ENCODE data around the gene ACTR1B.
"Not testable (repeated sequence)": the region's sequence is repeated elsewhere in the genome, so short reads cannot be mapped to it uniquely, and the experiment has no call there.

ACTR1B gene

DNA sequence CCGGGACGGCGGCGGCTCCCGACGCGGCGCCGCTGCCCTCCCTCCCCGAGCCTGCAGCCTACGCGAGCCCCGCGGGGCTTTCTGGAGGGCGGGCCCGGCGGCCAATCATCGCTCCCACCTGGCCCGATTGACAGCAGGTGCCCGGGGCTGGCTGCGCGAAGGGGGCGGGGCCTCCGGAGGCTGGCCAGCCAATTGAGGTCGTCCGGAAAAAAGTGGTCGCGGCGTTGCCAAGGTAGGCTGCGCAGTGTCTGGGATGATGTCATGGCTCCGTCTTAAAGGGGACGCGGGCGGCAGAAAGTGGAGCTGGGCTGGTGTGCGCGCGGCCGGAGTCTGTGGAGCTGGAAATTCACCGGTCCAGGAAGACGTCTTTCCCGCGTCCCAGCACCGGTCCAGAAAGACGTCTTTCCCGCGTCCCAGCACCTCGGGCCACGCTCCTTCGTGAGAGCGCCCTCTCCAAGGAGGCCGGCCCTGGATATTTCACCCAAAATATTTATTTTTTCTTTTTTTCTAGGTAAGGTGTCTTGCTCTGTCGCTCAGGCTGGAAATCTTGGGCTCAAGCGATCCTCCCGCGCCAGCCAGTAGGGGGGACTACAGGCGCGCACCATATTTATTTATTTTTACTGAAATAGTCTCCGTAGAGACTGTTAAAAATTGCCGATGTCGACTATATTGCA is at the start of gene ACTR1B:
ACTR1B (minus strand) TSS at position 83 of the 674 bp plus-strand sequence. CDS start 154 bp downstream, outside the sequence.
- peak; percentile 97 for DNase-seq

GRCh38 chr2:97712693-97713295 is 49.0 kb upstream of the ACTR1B start:
- no peak for DNase-seq

GRCh38 chr2:97712175-97712574 is 48.3 kb upstream of the ACTR1B start:
- not testable (repeated sequence) for DNase-seq

DNA sequence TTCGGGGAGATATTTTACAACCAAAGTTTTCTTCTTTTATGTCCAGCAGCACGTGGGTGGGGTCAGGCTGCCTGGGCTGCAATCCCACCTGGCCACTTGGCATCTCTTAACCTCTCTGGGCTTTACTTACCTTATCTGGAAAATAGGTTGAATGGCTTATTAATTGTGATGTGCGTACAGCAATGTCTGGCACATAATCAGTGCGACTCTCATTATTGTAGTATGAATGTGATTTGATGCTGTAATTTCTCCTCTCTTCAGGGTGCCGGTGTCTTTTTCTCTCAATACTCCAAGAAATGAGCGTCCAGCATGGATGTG is 47.5 kb upstream of the ACTR1B start:
- no peak for DNase-seq

GRCh38 chr2:97708608-97709007 is 44.8 kb upstream of the ACTR1B start:
- DNase-seq: no peak

DNA sequence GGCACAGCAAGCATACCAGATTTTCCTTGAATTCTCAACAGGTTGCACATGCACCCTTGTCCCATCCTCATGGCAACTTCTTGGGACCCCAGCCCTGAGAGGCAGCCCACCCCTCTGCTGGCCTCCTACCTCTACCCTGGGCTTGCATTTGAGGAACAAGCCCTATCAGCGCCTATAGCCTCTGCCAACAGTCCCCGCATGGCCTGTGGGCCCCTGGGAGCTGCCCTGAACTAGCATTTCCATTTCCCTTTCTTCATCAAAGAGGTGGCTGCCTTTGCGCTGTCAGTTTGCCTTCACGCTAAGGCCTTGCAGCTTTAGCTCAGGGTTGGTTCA is 44.2 kb upstream of the ACTR1B start:
- DNase-seq: no peak

DNA sequence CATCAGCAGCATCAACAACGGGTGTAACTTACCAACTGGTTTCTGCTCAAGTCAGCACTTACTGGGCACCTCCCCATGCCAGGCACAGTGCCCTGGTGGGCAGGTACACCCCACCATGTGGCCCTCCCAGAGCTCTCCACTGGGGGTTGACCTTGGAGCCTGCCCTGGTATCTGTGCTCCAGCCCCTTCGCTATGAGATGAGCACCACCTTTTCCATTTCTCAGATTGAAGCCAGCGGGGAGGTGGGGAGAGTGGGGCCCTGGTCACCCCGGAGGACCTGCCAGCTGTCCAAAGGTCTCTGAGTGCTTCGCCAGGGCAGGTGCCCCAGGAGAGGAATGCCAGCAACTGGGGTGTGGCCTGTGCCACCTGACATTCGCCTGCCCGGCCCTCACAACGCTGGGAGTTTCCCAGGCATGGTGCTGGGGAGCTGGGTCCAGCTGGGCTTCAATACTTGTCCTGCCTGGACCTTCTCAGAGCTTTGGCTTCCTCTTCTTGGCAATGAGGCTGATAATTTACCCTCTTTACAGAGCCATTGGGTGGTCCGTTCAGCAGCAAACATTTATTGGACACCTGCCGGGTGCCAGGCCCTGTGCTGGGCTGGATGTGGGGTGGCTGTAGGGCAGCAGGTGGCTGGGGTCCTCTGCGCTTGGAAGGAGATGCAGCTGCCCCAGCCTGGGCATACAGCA is 43.7 kb upstream of the ACTR1B start:
- DNase-seq: no peak

- no peak for DNase-seq
Measured at GRCh38 chr2:97706708-97707345, 43.0 kb upstream of the ACTR1B start.

- no peak for DNase-seq
Measured at GRCh38 chr2:97706112-97706511, 42.3 kb upstream of the ACTR1B start.

DNA sequence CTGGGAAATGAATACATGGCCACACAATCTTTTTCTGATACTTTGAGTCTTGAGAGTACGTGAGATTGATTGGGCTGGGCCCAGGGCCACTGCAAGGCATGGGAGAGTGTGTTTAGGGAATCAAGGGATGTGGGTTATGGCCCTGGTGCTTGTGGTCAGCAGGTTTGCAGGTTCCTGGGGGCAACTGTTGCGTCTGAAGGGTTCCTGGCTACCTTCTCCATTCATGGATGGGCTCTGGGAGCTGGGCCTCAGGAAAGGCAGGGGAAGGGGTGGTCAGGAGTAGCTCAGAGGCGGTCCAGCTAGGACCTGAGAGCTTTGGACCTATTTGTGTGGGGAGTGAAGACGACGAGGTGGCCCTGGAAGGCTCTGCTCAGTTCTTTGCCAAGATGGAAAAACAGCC is 41.1 kb upstream of the ACTR1B start:
- no peak for DNase-seq

GRCh38 chr2:97703741-97704140 is 39.9 kb upstream of the ACTR1B start:
- no peak for DNase-seq

- DNase-seq: no peak
Measured at GRCh38 chr2:97702731-97703470, 39.1 kb upstream of the ACTR1B start.

DNA sequence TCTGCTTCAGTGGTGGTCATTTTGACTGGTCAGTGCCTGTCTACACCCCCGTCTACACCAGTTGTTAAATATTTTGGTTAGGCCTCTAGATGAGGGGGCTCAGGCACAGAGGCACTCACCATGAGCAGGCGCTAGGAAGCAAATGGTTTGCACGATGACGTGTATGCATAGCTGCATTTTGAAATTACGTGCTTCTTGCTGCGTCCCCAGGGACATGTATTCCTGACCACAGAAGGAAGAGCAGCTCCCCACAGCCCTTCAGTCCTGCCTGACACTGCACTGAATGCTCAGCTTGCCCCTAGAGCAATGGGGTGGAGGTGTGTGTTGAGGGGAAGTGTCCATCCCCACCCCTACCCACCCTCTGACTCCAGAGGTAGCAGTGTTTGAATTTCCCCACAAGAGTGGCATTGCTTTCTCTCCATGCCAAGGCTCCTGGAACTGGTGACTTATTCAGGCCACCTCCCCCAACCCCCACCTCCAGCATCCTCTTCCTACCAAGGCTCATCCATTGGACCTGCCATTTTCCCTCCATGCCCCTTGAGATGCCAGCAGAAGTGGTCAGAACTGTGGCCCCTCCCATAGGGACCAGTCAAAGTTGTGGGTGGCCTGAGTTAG is 38.1 kb upstream of the ACTR1B start:
- no peak for DNase-seq

- no peak for DNase-seq
Measured at GRCh38 chr2:97701186-97701585, 37.3 kb upstream of the ACTR1B start.

DNA sequence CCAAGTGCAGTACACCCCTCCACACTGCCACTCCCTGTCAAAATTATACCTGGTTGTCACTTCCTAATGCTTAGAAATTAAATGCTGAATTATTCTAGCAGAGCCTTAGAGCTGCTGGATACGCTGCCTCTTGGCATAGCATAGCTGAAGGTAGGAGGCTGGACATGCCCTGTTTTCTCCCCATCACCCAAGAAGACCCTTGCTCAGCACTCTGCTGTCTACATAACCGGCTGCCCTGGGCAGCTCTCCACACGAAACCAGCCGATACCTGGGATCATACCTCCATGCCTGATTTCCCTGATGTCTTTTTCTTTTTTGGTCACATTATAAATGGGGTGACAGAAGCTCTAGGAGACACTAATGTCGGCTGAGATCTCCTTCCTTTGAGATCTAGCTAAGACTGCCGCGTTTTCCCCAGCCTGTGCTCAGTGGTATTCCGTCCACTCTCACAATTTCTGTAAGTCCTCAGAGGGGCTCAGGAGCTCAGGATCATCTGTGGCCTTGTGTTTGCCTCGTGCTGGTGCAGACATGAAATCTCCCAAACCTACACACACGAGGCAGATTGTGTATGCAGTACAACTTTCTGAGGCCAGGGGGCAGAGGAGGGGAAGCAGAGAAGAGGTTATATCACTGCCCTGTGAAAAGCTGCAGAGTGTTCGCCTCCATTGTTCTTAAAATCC is 36.1 kb upstream of the ACTR1B start:
- peak; percentile 8 to 30 for DNase-seq

GRCh38 chr2:97698530-97698929 is 34.7 kb upstream of the ACTR1B start:
- DNase-seq: no peak

DNA sequence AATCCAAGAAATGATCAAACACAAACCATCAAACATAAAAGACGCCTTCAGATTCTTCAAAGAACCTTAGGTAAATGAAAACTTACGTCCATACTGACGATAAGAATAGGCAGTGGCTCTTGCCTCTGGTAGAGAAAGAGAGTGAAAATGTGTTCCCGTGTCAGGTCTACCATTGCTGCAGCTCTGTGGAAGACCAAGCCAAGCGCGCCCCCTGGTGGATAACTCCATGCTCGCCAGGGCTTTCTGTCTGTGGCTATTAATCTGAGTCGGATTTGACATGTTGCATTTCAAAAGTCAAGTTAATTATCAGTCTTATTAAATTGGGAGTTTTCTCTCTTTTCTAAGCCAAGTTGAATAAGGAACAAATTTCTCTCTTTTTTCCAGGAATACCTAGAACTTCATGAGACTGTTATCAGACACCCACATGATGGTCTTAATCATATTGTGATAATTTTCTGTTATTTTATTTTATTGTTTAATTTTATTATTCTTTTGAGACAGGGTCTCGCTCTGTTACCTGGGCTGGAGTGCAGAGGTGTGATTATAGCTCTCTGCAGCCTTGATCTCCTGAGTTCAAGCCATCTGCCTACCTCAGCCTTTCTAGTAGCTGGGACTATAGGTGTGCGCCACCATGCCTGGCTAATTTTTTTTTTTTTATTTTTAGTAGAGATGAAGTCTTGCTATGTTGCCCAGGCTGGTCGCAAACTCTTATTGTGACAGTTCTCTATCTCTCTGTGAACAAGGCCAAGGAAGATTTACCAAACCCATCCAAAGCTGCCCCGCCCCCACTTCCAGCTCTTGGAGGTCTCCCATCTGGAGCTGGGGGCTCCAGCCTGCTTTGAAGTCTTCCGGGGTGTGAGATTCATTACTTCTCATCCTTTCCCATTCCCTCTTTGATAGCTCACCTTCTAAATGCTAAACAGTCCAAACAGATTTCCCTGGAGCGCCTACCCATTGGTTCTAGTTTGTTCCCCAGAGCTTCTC is 33.7 kb upstream of the ACTR1B start:
- peak; percentile 36 to 77 for DNase-seq

GRCh38 chr2:97695744-97696143 is 31.9 kb upstream of the ACTR1B start:
- DNase-seq: no peak

GRCh38 chr2:97693476-97693875 is 29.6 kb upstream of the ACTR1B start:
- no peak for DNase-seq

GRCh38 chr2:97691166-97691565 is 27.3 kb upstream of the ACTR1B start:
- no peak for DNase-seq
